Activated naive CD8-positive, alpha-beta T cell treated with anti-CD3 and anti-CD28 coated beads, Interleukin-2, amount 50 U/mL, for 24 hours (primary cell): Measurements from ENCODE around the gene PALLD.
"Not testable (repeated sequence)": the region's sequence is repeated elsewhere in the genome, so short reads cannot be mapped to it uniquely, and the experiment has no call there.

Experiments
- ATAC-seq: fragments of 150-1000 bp; cut with Tn5 transposase; one replicate; pipeline ENCODE4 v1.10.0; 2021
- DNase-seq: peaks from one replicate; pipeline ENCODE4 v3.0.0; 2021
- H3K27ac Mint-ChIP-seq: one replicate; pipeline ENCODE4 v1.8.0; 2021; ENCODE audit warnings: mild to moderate bottlenecking, mixed read lengths
- H3K27me3 Mint-ChIP-seq: one replicate; pipeline ENCODE4 v1.8.0; 2021; ENCODE audit warnings: mixed read lengths
- H3K36me3 Mint-ChIP-seq: one replicate; pipeline ENCODE4 v1.8.0; 2021; ENCODE audit warnings: low read depth, mixed read lengths
- H3K4me1 Mint-ChIP-seq: one replicate; pipeline ENCODE4 v1.8.0; 2021; ENCODE audit warnings: mixed read lengths
- H3K4me3 Mint-ChIP-seq: one replicate; pipeline ENCODE4 v1.8.0; 2021; ENCODE audit warnings: mild to moderate bottlenecking, moderate library complexity, mixed read lengths
- H3K9me3 Mint-ChIP-seq: one replicate; pipeline ENCODE4 v1.8.0; 2021; ENCODE audit warnings: mixed read lengths

Gene PALLD

DNA sequence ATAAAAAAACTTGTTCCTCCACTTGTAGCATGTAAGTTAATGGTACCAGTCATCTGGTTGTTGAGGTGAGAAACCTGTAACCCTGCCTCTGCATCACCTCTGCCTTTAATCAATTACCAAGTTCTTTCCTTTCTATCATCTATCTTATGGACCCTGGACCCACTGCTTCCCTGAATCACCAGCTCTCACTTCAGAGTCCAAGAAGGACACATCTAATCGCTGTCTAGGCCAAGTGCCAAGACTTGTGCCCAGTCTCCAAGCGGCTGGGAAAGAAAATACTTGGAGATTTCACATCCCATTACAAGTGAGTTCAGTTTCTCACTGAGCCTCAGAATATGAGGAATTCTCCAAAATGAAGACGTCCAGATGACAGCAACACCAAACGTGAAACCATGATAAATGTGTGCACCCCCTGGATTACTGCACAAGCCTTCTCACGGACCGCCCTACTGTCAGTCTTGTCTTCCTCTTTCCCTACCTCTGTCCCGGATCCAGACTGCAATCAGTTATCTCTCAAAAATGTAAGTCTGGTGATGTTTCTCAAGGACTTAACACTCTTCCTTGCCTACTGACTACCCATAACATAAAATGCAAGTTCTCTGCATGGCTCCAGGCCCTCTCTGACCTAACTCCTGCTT is 10.4 kb downstream of the PALLD start:
- no peaks in the 10 kb centered on the region for H3K9me3 Mint-ChIP-seq
- H3K27ac Mint-ChIP-seq = no peak overlapping the region
- H3K4me3 Mint-ChIP-seq = no peak overlapping the region
- no peak for DNase-seq
- no peak for ATAC-seq
- H3K36me3 Mint-ChIP-seq = no peaks in the 10 kb centered on the region
- peaks cover 41% of the 10 kb centered on the region for H3K4me1 Mint-ChIP-seq
- H3K27me3 Mint-ChIP-seq = no peaks in the 10 kb centered on the region

DNA sequence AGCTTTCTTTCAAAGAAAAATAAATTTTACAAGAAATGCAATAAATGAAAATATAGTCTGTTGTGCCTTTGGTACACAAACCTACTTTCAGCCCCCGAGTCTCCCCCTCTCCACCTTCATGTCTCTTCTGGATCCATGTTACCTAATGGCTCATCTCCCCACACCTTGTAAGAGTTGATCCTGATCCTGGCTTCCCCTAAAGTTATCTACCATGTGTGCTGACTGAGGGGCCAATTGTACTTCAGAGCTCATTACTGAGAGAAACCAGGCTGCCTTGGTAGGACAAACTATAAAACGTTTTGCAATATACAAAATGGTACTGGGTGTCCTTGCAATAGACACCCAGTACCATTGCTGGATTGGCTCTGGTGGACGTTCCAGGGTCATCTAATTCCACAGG is 11.8 kb downstream of the PALLD start:
- Mint-ChIP-seq H3K27me3 (no peaks in the 10 kb centered on the region), H3K27ac (no peak overlapping the region), H3K4me1 (peaks cover 42% of the 10 kb centered on the region), H3K36me3 (no peaks in the 10 kb centered on the region), H3K4me3 (no peak overlapping the region), H3K9me3 (no peaks in the 10 kb centered on the region)
- DNase-seq (no peak), ATAC-seq (no peak)

DNA sequence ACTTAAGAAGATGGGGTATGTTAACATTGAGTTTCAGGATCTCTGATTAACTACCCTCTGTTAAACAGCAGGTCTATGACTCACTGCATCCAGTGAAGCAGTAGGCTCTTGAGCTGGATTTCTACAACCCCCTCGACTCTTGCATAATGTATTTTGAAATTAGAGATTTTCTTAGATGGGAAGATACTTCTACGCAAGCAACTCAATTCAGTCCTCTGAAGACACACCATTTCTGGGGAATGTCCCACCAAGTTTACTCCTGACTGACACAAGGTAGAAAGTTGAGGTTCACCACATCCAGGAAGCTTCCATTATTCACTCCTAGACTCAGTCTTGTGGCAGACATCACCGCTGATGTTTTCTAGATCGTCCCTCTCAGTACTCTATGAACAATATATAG is 12.9 kb downstream of the PALLD start:
- Mint-ChIP-seq H3K36me3 (no peaks in the 10 kb centered on the region), H3K4me1 (peaks cover 39% of the 10 kb centered on the region), H3K27me3 (no peaks in the 10 kb centered on the region), H3K9me3 (no peaks in the 10 kb centered on the region), H3K27ac (peak overlapping the region; percentile 79), H3K4me3 (no peak overlapping the region)
- peak; percentile 23 for DNase-seq
- peak; percentile 94 for ATAC-seq

DNA sequence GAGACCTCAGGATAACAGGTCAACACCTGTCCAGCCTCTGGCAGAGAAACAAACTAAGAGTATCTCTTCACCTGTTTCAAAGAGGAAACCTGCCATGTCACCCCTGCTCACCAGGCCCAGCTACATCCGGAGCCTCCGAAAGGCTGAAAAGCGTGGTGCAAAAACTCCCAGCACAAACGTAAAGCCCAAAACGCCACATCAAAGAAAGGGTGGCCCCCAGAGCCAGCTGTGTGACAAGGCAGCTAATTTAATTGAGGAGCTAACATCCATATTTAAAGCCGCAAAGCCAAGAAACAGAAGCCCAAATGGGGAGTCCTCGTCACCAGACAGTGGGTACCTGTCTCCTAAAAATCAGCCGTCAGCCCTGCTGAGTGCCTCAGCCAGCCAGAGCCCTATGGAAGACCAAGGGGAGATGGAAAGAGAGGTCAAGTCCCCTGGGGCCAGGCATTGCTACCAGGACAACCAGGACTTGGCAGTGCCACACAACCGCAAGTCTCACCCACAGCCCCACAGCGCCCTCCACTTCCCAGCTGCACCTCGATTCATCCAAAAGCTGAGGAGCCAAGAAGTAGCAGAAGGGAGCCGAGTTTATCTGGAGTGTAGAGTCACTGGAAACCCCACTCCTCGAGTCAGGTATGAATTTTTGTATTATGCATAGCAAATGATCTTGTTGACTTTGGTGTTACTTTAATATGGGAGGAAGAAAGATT is 15.1 kb downstream of the PALLD start:
- DNase-seq (peak; percentile 65), ATAC-seq (peak; percentile 63)
- peak overlapping the region; percentile 78 for H3K27ac Mint-ChIP-seq

DNA sequence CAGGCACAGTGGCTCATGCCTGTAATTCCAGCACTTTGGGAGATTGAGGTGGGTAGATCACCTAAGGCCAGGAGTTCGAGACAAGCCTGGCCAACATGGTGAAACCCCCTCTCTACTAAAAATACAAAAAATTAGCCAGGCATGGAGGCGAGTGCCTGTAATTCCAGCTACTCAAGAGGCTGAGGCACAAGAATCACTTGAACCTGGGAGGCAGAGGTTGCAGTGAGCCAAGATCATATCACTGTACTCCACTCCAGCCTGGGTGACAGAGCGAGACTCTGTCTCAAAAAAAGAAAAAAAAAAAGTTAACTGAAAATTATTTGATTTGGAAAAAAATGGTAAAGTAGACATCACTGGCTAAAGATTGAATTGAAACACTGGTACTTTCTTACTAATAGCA is 17.0 kb downstream of the PALLD start:
- not testable (repeated sequence) for H3K4me3 Mint-ChIP-seq, H3K27me3 Mint-ChIP-seq, DNase-seq, H3K9me3 Mint-ChIP-seq, ATAC-seq, H3K27ac Mint-ChIP-seq, H3K36me3 Mint-ChIP-seq
- H3K4me1 Mint-ChIP-seq = peaks cover 39% of the 10 kb centered on the region

More for the DNA sequence above, 15.1 kb downstream of the PALLD start:
- no peaks in the 10 kb centered on the region for H3K36me3 Mint-ChIP-seq
- no peaks in the 10 kb centered on the region for H3K27me3 Mint-ChIP-seq
- H3K4me1 Mint-ChIP-seq = peaks cover 39% of the 10 kb centered on the region
- H3K9me3 Mint-ChIP-seq = no peaks in the 10 kb centered on the region
- H3K4me3 Mint-ChIP-seq = peak overlapping the region; percentile 28

DNA sequence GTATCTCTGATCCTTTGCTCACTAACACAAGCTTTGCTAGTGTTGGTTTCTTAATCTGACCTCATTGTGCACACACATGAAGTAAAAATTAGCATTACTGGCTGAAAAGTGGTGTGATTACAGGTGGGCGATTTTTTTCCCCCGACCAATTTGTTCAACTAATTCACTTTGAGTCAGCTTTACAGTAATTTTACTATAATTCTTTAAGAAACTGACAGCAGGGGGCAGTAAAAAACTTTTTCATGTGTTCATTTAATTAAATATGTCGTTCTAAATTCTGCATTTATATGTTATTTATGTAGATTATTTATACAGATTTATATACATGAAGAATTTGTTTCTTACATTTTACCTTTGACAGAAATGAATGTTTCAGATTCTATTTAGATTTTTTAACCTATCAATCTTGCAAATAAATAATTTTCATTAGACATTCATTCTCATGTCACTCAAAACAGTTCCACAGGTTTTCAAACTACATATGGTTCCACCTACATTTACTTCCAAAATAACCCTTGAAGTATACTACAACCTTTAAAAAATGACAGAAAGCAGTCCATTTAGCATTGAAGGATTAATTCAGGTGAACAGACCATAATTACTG is 17.5 kb downstream of the PALLD start:
- H3K4me3 Mint-ChIP-seq = no peak overlapping the region

DNA sequence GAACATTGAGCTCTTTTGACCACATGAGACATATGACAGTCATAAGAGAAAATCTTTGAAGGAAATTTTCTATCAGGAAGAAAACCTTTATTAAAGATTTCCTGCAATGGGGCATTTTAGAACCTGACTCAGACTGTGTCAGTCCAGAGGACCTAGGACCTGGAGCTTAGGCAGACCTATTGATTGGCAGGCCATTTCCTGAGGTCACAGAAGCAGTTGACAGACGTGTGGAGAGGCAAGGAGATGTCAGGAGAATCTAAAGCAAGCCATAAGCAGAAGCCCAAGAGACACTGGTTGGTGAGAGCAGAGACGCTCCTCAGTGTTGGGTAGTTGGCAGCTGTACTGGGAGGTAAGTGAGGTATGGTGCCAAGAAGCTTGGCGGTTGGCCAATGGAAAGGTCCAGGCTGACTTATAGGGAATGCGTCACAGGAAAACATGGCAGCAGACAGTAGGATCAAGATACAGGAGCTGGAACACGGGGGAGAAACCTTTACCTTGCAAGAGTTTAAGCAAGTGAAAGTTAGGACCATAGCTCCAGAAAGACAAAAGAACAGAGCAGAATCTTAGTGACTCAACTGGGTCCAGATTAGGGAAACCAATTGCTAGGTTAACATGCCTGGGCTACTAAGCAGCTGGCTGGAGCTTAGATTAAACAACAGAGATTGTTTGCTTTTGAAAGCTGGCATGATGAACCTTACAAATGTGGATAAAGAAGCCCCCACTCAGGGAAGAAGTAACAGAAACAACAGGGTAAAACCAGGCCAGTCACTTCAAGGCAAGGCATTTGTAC is 18.6 kb downstream of the PALLD start:
- ATAC-seq (no peak), DNase-seq (no peak)
- Mint-ChIP-seq H3K4me3 (no peak overlapping the region), H3K9me3 (no peaks in the 10 kb centered on the region), H3K4me1 (peaks cover 28% of the 10 kb centered on the region), H3K27me3 (no peaks in the 10 kb centered on the region), H3K36me3 (no peaks in the 10 kb centered on the region), H3K27ac (no peak overlapping the region)

More for the DNA sequence above, 17.5 kb downstream of the PALLD start:
- no peak overlapping the region for H3K27ac Mint-ChIP-seq
- no peak for ATAC-seq
- no peak for DNase-seq
- peaks cover 37% of the 10 kb centered on the region for H3K4me1 Mint-ChIP-seq
- no peaks in the 10 kb centered on the region for H3K36me3 Mint-ChIP-seq
- no peaks in the 10 kb centered on the region for H3K27me3 Mint-ChIP-seq
- no peaks in the 10 kb centered on the region for H3K9me3 Mint-ChIP-seq

DNA sequence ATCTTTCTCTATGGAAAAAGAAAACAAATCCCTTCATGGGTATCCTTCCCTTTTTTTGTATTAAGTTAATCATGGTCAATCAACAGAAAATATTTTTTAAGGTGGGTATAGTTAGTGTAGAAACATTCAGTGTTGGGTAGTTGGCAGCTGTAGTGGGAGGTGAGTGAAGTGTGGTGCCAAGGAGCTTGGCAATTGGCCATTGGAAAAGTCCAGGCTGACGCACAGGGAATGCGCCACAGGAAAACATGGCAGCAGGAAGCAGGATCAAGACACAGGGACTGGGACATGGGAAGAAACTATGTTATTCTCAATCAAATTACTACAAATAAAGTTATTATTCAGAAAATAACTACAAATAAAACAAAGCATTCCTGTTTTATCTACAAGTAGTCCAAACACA is 20.0 kb downstream of the PALLD start:
- Mint-ChIP-seq H3K27ac (no peak overlapping the region), H3K4me1 (peaks cover 14% of the 10 kb centered on the region), H3K27me3 (no peaks in the 10 kb centered on the region), H3K36me3 (no peaks in the 10 kb centered on the region), H3K4me3 (no peak overlapping the region), H3K9me3 (no peaks in the 10 kb centered on the region)
- DNase-seq = no peak
- ATAC-seq = no peak

DNA sequence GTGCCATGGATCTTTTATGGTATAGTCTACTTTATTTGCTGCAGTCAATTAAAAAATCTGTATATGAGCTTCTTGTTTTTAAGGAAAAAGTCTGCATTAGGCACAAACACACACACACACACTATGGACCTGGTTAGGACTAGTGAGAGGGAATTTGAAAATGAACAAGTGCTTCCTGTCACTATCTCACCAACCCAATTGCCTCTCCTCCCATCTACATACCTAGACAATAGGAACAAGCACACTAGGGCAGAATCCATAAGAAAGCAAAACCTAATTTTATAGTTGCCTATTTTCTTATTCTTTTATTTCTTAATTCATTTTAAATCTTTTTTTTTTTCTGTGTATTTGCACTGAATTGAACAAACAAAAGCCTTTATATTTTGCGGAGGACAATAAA is 22.7 kb downstream of the PALLD start:
- H3K4me1 Mint-ChIP-seq = no peaks in the 10 kb centered on the region
- H3K27me3 Mint-ChIP-seq = no peaks in the 10 kb centered on the region
- ATAC-seq (no peak), DNase-seq (no peak)
- H3K36me3 Mint-ChIP-seq = no peaks in the 10 kb centered on the region
- no peak overlapping the region for H3K4me3 Mint-ChIP-seq
- no peak overlapping the region for H3K27ac Mint-ChIP-seq
- no peaks in the 10 kb centered on the region for H3K9me3 Mint-ChIP-seq

DNA sequence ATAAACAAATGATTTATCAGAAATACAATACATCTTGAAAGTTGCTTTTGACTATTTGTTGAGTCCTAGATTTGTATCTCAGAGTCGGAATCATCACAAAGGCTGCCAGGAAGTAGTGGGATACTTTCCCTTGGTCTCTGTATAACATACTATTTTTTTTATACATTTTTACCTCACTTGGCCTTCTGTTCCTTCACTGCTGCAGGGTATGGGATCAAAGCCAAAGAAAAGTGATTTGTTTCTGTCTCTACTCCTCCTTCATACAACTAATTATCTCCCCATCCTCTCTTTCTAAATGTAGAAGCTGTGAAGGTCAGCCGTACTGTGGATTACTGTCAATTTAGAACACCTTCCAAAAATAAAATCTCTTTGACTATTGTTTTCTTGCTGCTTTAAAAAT is 24.9 kb downstream of the PALLD start:
- no peak overlapping the region for H3K4me3 Mint-ChIP-seq
- H3K27ac Mint-ChIP-seq = no peak overlapping the region
- DNase-seq (no peak), ATAC-seq (no peak)
- H3K27me3 Mint-ChIP-seq = no peaks in the 10 kb centered on the region
- H3K36me3 Mint-ChIP-seq = no peaks in the 10 kb centered on the region
- no peaks in the 10 kb centered on the region for H3K4me1 Mint-ChIP-seq
- H3K9me3 Mint-ChIP-seq = no peaks in the 10 kb centered on the region

DNA sequence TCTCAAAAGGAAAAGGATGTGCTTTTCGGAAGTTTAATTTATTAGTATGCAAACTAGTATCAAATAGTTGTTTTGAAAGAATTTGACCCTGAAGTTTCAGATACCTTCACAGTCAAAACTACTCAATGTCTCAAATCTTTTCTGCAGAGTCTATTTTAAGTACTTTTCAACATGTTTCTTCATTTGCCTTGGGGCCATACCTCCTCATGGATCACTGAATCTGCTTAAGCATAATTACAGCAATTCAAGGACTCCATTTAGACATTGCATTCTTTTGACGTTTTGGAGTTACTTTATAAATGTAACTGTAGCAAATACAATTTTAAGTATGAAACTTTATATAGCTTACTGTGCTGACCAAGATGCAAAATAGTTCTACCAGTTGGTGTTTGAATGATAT is 25.5 kb downstream of the PALLD start:
- H3K4me3 Mint-ChIP-seq = no peak overlapping the region
- no peak overlapping the region for H3K27ac Mint-ChIP-seq
- H3K9me3 Mint-ChIP-seq = no peaks in the 10 kb centered on the region
- no peaks in the 10 kb centered on the region for H3K36me3 Mint-ChIP-seq
- H3K4me1 Mint-ChIP-seq = no peaks in the 10 kb centered on the region
- no peak for ATAC-seq
- DNase-seq = no peak
- peaks cover 2% of the 10 kb centered on the region for H3K27me3 Mint-ChIP-seq

DNA sequence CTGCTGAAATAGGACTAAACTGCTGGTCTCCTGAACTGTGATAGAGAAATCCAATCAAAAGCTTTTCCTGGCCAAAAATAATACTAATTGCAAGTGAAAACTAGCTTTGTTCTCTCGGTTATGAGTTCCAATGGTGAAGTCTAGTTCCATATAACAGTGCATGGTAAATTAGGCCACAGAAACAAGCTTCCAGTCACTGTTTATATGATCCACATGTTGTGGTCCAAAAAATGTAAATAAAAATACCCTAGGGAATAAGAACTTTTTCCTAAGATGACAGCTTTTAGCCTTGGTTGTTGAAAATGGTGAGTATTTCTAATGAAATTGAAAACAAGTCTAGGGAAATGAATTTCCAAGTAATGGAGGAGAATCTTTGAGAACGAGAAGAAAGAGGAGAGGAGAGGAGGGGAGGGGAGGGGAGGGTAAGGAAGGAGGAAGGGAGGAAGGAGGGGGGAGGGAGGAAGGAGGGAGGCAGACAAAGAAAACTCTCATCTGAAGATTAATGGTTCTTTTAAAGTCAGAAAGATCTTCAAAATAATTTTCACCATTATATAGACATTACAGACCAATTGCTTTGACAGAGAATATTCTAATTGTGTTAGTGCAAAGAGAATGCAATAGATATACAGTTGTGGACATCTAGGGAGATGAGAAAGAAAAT is 26.1 kb downstream of the PALLD start:
- Mint-ChIP-seq H3K9me3 (no peaks in the 10 kb centered on the region), H3K36me3 (no peaks in the 10 kb centered on the region), H3K4me3 (no peak overlapping the region), H3K27ac (no peak overlapping the region), H3K27me3 (peaks cover 2% of the 10 kb centered on the region), H3K4me1 (no peaks in the 10 kb centered on the region)
- ATAC-seq = no peak
- DNase-seq = no peak

DNA sequence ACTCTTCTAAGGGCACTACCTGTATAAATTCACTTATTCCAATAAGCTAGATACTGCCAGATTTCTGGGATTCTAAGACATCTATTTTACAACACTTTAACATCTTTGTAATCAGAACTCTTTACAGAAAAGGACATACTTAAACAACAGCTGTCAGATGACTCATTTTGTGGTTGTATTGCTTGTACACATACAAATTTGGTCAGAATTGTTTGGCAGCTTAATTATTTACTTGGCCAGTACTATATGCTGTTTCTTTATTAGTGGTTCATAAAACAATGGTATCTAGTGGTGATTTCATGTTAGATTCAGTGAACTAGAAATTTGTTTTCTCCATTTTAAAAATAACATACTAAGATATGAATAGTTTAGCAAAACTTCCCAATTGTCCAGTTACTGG is 27.2 kb downstream of the PALLD start:
- no peaks in the 10 kb centered on the region for H3K9me3 Mint-ChIP-seq
- no peak overlapping the region for H3K4me3 Mint-ChIP-seq
- H3K4me1 Mint-ChIP-seq = no peaks in the 10 kb centered on the region
- peaks cover 3% of the 10 kb centered on the region for H3K27me3 Mint-ChIP-seq
- no peak for DNase-seq
- no peak for ATAC-seq
- no peaks in the 10 kb centered on the region for H3K36me3 Mint-ChIP-seq
- no peak overlapping the region for H3K27ac Mint-ChIP-seq

DNA sequence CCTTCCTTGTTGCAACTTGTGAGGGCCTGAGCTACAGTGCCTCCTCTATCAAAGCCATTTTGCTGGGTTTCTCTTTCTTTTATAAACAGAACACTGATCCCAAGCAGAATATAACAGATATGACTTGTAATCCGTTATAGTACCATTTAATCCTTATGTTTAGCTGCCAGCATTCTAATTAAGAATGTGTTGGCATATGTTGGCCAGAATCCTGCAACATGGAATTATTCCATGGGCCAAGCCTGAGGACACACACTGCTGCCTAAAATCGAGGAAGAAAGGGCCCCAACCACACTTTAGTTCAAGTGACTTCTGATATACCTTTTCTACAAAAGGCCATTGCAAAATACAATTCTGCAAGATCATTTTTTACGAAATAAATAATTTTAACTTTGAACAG is 28.0 kb downstream of the PALLD start:
- H3K4me1 Mint-ChIP-seq = no peaks in the 10 kb centered on the region
- DNase-seq (no peak), ATAC-seq (no peak)
- H3K4me3 Mint-ChIP-seq = no peak overlapping the region
- peaks cover 3% of the 10 kb centered on the region for H3K27me3 Mint-ChIP-seq
- no peak overlapping the region for H3K27ac Mint-ChIP-seq
- H3K9me3 Mint-ChIP-seq = no peaks in the 10 kb centered on the region
- H3K36me3 Mint-ChIP-seq = no peaks in the 10 kb centered on the region
